Brain microvascular endothelial cell (primary cell): ENCODE results near the gene RCN2.
"Not testable (repeated sequence)": the region's sequence is repeated elsewhere in the genome, so short reads cannot be mapped to it uniquely, and the experiment has no call there.

Experiments used
- DNase-seq: peaks from one replicate; pipeline ENCODE4 v3.0.0-alpha.2; 2020
- H3K27ac ChIP-seq: fragments of 250-450 bp; sonication (Bioruptor Pico); 2 replicates; pipeline ENCODE4 v1.5.1; 2020; ENCODE audit warnings: mild to moderate bottlenecking, moderate library complexity
- H3K27me3 ChIP-seq: fragments of 250-450 bp; sonication (Bioruptor Pico); replicated peaks from 2 replicates; pipeline ENCODE4 v1.5.1; 2020; ENCODE audit warnings: mild to moderate bottlenecking
- H3K36me3 ChIP-seq: fragments of 250-450 bp; sonication (Bioruptor Pico); replicated peaks from 2 replicates; pipeline ENCODE4 v1.5.1; 2020; ENCODE audit warnings: mild to moderate bottlenecking
- H3K4me3 ChIP-seq: 2 replicates; pipeline ENCODE4 v1.5.1; 2011; ENCODE audit warnings: low read depth, mild to moderate bottlenecking, control low read depth, low read length, moderate library complexity
- CTCF ChIP-seq: IDR thresholded peaks from 2 replicates; pipeline ENCODE4 v1.5.1; 2011; ENCODE audit warnings: low read depth, mild to moderate bottlenecking, moderate library complexity, low read length, control low read depth, inconsistent platforms; ENCODE audit errors: missing control alignments
- in situ Hi-C: cut with HindIII; loops from 2 replicates; pipeline ENCODE4 v1.10.0; 2017; ENCODE audit warnings: low sequenced_read_pairs, low pct_ligation_motif_present

Gene RCN2

DNA sequence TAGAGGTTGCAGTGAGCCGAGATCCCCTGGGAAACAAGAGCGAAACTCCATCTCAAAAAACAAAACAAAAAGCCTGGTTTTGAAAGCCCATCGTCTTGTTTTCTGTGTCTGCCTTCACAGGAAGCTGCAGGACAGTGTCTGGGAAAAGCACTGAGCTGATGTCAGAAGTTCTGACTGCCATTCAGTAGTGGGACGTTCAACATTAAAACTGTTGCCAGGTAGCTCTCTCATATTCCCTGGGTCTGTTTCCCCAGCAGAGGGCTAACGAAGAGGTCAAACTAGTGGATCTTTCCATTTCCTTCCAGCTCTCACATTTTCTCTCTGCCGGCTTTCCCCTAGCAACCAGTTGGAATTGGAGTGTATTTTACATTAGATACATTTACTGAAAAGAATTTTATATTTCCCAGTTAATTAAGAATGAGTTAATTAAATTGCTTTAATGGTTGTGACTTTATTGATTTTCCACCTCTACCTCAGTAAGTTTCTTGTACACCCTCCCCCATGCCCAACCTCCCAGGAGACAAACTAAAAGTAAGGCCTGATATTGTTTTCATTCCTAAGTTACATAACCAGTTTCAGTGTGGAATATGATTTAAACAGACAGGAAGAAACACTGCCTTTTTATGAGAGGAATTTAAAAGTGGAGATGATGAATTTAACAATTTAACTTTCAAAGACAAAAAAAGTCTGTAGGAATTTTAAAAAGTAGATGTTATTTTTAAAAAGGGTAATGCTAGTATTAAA, 29.9 kb downstream of the RCN2 start:
- no peaks in the 10 kb centered on the region for H3K27me3 ChIP-seq
- in situ Hi-C loops = no loop called here
- H3K27ac ChIP-seq = no peak overlapping the region
- no peaks in the 10 kb centered on the region for H3K36me3 ChIP-seq
- no peak for TF ChIP-seq CTCF
- H3K4me3 ChIP-seq = no peak overlapping the region
- DNase-seq = no peak

GRCh38 chr15:76962337-76963013, 30.9 kb downstream of the RCN2 start:
- Histone ChIP-seq H3K4me3 (no peak overlapping the region), H3K27ac (no peak overlapping the region), H3K36me3 (no peaks in the 10 kb centered on the region), H3K27me3 (no peaks in the 10 kb centered on the region)
- TF ChIP-seq CTCF = no peak
- in situ Hi-C loops = no loop called here
- DNase-seq = no peak

- no peak overlapping the region for H3K4me3 ChIP-seq
- no peak overlapping the region for H3K27ac ChIP-seq
- no peaks in the 10 kb centered on the region for H3K36me3 ChIP-seq
- no peaks in the 10 kb centered on the region for H3K27me3 ChIP-seq
- DNase-seq = no peak
- TF ChIP-seq CTCF = no peak
- in situ Hi-C loops = no loop called here
Observed at GRCh38 chr15:76963596-76963995, 32.0 kb downstream of the RCN2 start.

GRCh38 chr15:76964157-76964556, 32.6 kb downstream of the RCN2 start:
- H3K4me3 ChIP-seq = no peak overlapping the region
- no peaks in the 10 kb centered on the region for H3K36me3 ChIP-seq
- in situ Hi-C loops = no loop called here
- no peak overlapping the region for H3K27ac ChIP-seq
- DNase-seq = no peak
- no peak for TF ChIP-seq CTCF
- no peaks in the 10 kb centered on the region for H3K27me3 ChIP-seq

GRCh38 chr15:76966051-76966450, 34.5 kb downstream of the RCN2 start:
- H3K27me3 ChIP-seq, H3K4me3 ChIP-seq, H3K36me3 ChIP-seq, in situ Hi-C loops, H3K27ac ChIP-seq, DNase-seq: not testable (repeated sequence)

DNA sequence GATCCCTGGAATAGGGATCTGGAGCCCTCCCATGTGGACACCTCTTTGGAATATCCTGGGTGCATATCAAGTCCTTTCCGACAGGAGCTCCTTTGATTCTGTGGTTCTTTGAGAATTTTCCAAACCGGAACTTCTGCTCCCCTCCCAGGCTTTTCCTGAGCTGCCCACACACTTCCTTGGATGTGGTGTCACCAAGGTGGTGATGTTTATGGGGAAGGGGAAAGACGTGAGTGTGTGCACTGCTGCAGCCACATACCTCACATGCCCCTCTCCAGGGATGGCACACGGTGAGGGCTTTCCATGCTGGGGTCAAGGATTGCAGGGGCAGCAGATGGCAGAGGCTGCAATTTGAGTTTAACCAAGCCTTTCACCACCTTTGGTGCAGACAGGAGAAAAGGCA, 35.5 kb downstream of the RCN2 start:
- DNase-seq = no peak
- H3K4me3 ChIP-seq = no peak overlapping the region
- H3K36me3 ChIP-seq = no peaks in the 10 kb centered on the region
- in situ Hi-C loops = no loop called here
- H3K27me3 ChIP-seq = no peaks in the 10 kb centered on the region
- TF ChIP-seq CTCF = no peak
- no peak overlapping the region for H3K27ac ChIP-seq
